ENCODE data around the gene VGF. TPM values are rescaled to one million over a fixed set of nuclear protein-coding genes. Genes with fewer than 3 reads are reported as not detected.
"Not testable (repeated sequence)": the region's sequence is repeated elsewhere in the genome, so short reads cannot be mapped to it uniquely, and the experiment has no call there.

VGF gene
- total RNA-seq, 1 donor from 2014 or later: 0.37 TPM

- intact Hi-C loops (cut with micrococcal nuclease): no loop called here
These were observed 42.3 kb downstream of the VGF start for GRCh38 chr7:101122933-101123702.

- intact Hi-C loops (cut with micrococcal nuclease): no loop called here
These were observed 43.1 kb downstream of the VGF start for GRCh38 chr7:101121991-101122932.

GRCh38 chr7:101121631-101121990 is 43.8 kb downstream of the VGF start:
- intact Hi-C loops (cut with micrococcal nuclease): not testable (repeated sequence)

- intact Hi-C loops (cut with micrococcal nuclease): no loop called here
These were observed 45.1 kb downstream of the VGF start for GRCh38 chr7:101120315-101120714.

- intact Hi-C loops (cut with micrococcal nuclease): no loop called here
These were observed 45.5 kb downstream of the VGF start for GRCh38 chr7:101119876-101120275.

GRCh38 chr7:101118856-101119255 is 46.5 kb downstream of the VGF start:
- intact Hi-C loops (cut with micrococcal nuclease): no loop called here

- intact Hi-C loops (cut with micrococcal nuclease): no loop called here
These were observed 48.5 kb downstream of the VGF start for GRCh38 chr7:101116898-101117297.

- intact Hi-C loops (cut with micrococcal nuclease): no loop called here
These were observed 50.2 kb downstream of the VGF start for GRCh38 chr7:101115215-101115614.

GRCh38 chr7:101114492-101114891 is 50.9 kb downstream of the VGF start:
- intact Hi-C loops (cut with micrococcal nuclease): no loop called here

- intact Hi-C loops (cut with micrococcal nuclease): no loop called here
These were observed 51.5 kb downstream of the VGF start for GRCh38 chr7:101113836-101114235.

GRCh38 chr7:101113140-101113539 is 52.2 kb downstream of the VGF start:
- intact Hi-C loops (cut with micrococcal nuclease): not testable (repeated sequence)

Other genes starting within 250 kb of the VGF start
- gene MUC3A, start 216.0 kb downstream of the VGF start, total RNA-seq: not detected in 2 replicates
- gene MUC12, start 196.0 kb downstream of the VGF start, total RNA-seq: not detected in 2 replicates
- not detected in 2 replicates for gene MUC17, start 145.5 kb downstream of the VGF start, total RNA-seq
- 63.4 and 73.7 TPM in 2 replicates for gene TRIM56, start 80.1 kb downstream of the VGF start, total RNA-seq
- 0.17 TPM in 1 of 2 replicates, not detected in the other for gene SERPINE1, start 38.5 kb downstream of the VGF start, total RNA-seq
- gene AP1S1, start 11.1 kb downstream of the VGF start, total RNA-seq: 41.1 and 42.3 TPM in 2 replicates
- gene NAT16, start 14.7 kb upstream of the VGF start, total RNA-seq: not detected in 2 replicates
- not detected in 2 replicates for gene MOGAT3, start 35.5 kb upstream of the VGF start, total RNA-seq
- 83.6 and 84.0 TPM in 2 replicates for gene PLOD3, start 52.0 kb upstream of the VGF start, total RNA-seq
- 66.1 and 68.4 TPM in 2 replicates for gene ZNHIT1, start 52.6 kb upstream of the VGF start, total RNA-seq
- gene CLDN15, start 72.2 kb upstream of the VGF start, total RNA-seq: 22.0 and 23.0 TPM in 2 replicates
- 114 and 122 TPM in 2 replicates for gene FIS1, start 79.5 kb upstream of the VGF start, total RNA-seq
- 6.0 and 7.1 TPM in 2 replicates for gene IFT22, start 156.2 kb upstream of the VGF start, total RNA-seq
- gene COL26A1, start 197.3 kb upstream of the VGF start, total RNA-seq: not detected in 2 replicates

Data from T-helper 1 cell treated with Interleukin-12 subunit alpha and Interleukin-12 subunit beta and Interleukin-4 antibody, amounts not matched to agents 30 ng/mL and 1 ng/mL, for 36 hours (primary cell).